ENCODE results near the gene PCDHGA8.
"Not testable (repeated sequence)": the region's sequence is repeated elsewhere in the genome, so short reads cannot be mapped to it uniquely, and the experiment has no call there.

Gene PCDHGA8

DNA sequence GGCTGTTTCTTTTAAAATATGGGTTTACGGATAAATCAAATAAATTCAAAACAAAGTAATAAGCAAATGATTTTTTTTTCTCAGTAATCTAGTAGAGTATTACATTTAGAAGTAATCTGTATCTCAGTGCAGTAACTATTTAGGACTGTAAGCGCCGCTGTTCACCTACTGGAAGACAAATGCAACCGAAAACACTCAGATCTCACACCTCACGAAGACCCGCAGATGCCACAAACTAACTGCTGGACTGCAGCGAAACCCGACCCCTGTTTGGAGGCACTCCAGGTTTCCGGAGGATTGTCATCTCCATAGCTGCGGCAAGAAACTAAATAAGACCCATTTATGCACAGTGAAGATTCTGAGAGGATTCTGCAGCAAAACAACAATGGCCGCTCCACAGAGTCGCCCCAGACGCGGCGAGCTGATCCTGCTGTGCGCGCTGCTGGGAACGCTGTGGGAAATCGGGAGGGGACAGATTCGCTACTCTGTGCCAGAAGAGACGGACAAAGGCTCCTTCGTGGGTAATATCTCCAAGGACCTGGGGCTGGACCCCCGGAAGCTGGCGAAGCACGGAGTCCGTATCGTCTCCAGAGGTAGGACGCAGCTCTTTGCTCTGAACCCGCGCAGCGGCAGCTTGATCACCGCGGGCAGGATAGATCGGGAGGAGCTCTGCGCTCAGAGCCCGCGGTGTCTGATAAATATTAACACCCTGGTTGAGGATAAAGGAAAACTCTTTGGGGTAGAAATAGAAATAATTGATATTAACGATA is at the start of gene PCDHGA8:
Gene PCDHGA8, plus strand, starts transcription at position 205 of the 770 bp plus-strand sequence. Its CDS starts 181 bp downstream, at position 386.
- no peak for DNase-seq (ENCODE audit: low read depth in 3 of 3)

DNA sequence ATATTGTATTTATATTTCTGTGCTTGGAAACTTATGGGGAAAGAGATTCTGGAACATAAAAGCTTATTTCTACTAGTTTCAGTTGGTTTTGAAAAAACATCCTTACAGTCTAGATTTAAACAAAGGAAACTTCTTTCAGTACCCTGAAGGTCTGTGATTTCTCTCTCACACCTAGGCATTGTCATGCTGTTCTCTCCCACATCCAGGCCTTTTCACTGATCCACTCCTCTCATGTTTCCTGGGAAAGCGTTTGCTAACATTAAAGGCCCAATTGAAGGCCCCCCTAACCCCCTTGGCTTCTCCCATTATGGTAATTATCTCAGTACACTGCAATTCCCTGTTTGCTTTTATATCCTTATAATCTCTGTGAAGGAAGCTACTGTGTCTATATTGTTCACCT is 49.7 kb upstream of the PCDHGA8 start:
- DNase-seq (ENCODE audit: low read depth in 3 of 3), result no peak

DNA sequence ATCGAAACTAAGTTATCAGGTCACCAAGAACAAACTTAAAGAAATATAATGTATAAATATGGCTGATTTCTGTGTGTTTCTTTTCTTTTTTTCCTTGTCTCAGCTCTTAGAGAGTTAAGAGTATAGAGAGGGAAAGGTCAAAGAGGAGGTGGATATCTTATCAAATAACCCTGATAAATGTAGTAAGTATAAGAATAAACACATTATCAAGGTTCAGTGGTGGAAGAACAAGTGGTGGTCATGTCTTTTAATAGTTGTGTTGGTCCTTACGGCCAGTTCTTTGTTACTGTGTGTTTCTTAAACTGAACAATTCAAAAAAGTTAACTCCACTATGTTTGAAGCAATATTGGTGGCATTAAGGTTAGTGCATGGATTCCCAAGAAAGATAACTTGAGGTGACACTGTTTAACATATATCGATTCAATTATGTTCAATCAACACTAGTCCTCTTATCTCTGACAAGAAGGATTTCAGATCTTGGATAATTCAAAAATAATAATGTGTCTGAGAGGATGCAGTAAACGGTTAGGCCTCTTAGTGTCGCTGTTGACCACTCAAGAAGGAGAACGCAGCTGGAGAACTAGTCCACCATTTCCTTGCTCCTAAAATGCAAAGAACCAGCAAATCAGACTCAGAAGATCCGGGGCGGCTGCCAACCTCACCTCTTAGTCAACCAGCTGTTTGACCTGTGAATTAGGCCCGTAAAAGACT is 49.0 kb upstream of the PCDHGA8 start, which contains the start of gene PCDHGA3:
Gene PCDHGA3, plus strand, starts transcription at position 588 of the 711 bp plus-strand sequence. CDS start 205 bp downstream, outside the sequence.
- no peak for DNase-seq (ENCODE audit: low read depth in 3 of 3)

DNA sequence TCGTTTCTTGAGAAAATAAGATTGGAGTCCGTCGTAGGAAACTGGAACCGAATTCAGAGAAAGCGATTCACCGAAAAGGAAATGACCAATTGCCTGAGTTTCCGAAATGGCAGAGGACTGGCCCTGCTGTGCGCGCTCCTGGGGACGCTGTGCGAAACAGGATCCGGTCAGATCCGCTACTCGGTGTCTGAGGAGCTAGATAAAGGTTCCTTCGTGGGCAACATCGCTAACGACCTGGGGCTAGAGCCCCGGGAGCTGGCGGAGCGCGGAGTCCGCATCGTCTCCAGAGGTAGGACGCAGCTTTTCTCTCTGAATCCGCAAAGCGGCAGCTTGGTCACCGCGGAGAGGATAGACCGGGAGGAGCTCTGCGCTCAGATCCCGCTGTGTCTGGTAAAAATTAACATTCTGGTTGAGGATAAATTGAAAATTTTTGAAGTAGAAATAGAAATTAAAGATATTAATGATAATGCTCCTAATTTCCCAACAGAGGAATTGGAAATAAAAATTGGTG is 48.4 kb upstream of the PCDHGA8 start:
- no peak for DNase-seq (ENCODE audit: low read depth in 3 of 3)

DNA sequence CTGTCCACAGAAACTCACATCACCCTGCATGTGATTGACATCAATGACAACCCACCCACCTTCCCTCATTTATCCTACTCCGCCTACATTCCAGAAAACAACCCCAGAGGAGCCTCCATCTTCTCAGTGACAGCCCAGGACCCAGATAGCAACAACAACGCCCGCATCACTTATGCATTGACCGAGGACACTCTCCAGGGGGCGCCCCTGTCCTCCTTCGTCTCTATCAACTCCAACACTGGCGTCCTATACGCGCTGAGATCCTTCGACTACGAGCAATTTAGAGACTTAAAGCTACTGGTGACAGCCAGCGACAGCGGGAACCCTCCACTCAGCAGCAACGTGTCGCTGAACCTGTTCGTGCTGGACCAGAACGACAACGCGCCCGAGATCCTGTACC is 47.1 kb upstream of the PCDHGA8 start:
- DNase-seq (ENCODE audit: low read depth in 3 of 3), result no peak

DNA sequence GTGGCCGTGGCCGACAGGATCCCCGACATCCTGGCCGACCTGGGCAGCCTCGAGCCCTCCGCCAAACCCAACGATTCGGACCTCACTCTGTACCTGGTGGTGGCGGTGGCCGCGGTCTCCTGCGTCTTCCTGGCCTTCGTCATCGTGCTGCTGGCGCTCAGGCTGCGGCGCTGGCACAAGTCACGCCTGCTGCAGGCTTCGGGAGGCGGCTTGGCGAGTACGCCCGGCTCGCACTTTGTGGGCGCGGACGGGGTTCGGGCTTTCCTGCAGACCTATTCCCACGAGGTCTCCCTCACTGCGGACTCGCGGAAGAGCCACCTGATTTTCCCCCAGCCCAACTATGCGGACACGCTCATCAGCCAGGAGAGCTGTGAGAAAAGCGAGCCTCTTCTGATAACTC is 46.4 kb upstream of the PCDHGA8 start:
- not testable (repeated sequence) for DNase-seq (ENCODE audit: low read depth in 3 of 3)

DNA sequence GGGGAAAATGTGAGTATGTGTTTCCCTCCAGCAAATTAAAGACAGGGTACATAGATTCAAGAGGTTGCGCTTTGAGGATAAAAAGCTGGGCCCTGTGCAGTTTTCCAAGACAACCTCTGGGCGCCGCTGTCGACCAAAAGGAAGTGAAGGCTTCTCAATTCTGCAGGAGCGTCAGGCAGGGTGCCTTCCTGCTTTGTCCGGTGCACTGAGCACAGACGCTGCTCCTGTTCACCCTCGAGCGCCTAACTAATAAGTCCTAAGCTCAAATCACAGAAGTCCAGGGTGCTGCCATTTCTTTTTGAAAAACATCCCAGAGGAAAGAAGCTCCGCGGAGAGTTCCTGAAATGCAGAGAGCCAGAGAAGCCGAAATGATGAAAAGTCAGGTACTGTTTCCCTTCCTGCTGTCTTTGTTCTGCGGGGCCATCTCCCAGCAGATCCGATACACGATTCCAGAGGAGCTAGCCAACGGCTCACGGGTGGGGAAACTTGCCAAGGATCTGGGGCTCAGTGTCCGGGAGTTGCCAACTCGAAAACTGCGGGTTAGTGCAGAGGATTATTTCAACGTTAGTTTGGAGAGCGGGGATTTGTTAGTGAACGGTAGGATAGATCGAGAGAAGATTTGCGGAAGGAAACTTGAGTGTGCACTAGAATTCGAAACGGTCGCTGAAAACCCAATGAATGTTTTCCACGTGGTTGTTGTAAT is 42.4 kb upstream of the PCDHGA8 start, which contains the start of gene PCDHGB1:
Gene PCDHGB1, plus strand, starts transcription at position 183 of the 703 bp plus-strand sequence. Its CDS starts 162 bp downstream, at position 345.
- DNase-seq (ENCODE audit: low read depth in 3 of 3), result no peak

DNA sequence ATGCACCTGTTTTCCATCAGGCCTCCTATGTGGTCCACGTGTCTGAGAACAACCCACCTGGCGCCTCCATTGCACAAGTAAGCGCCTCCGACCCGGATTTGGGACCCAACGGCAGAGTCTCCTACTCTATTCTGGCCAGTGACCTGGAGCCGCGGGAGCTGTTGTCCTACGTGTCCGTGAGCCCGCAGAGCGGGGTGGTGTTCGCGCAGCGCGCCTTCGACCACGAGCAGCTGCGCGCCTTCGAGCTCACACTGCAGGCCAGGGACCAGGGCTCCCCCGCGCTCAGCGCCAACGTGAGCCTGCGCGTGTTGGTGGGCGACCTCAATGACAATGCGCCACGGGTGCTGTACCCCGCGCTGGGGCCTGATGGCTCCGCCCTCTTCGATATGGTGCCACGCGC is 40.8 kb upstream of the PCDHGA8 start:
- DNase-seq (ENCODE audit: low read depth in 3 of 3), result no peak

DNA sequence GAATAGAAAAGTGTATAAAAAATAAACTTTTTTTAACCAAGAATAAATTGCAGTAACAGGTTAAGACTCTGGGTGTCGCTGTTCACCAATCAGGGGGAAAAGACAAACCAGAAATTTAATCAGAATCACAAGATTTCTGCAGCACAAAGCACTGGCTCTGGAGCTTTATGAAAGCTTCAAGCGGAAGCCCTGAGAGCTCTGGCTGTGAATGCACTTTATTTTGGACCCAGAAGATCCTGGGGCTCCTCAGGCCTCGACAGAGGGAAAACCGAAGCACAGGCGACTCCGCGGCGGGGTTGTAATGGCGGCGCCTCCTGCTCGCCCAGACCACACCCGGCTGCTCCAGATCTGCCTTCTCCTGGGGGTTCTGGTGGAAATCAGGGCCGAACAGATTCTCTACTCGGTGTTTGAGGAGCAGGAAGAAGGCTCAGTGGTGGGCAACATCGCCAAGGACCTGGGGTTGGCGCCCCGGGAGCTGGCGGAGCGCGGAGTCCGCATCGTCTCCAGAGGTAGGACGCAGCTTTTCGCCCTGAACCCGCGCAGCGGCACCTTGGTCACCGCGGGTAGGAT is 37.4 kb upstream of the PCDHGA8 start, which contains the start of gene PCDHGA4:
Gene PCDHGA4, plus strand, starts transcription at position 122 of the 570 bp plus-strand sequence. Its CDS starts 87 bp downstream, at position 209.
- no peak for DNase-seq (ENCODE audit: low read depth in 3 of 3)

DNA sequence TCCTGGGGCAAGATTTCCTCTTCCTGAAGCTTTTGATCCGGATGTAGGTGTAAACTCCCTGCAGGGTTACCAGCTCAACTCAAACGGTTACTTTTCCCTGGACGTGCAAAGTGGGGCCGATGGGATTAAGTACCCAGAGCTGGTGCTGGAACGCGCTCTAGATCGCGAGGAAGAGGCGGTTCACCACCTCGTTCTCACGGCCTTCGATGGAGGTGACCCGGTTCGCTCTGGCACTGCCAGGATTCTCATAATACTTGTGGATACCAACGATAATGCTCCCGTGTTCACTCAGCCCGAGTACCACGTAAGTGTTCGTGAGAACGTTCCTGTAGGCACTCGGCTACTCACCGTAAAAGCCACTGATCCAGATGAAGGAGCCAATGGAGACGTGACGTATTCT is 36.8 kb upstream of the PCDHGA8 start:
- no peak for DNase-seq (ENCODE audit: low read depth in 3 of 3)

DNA sequence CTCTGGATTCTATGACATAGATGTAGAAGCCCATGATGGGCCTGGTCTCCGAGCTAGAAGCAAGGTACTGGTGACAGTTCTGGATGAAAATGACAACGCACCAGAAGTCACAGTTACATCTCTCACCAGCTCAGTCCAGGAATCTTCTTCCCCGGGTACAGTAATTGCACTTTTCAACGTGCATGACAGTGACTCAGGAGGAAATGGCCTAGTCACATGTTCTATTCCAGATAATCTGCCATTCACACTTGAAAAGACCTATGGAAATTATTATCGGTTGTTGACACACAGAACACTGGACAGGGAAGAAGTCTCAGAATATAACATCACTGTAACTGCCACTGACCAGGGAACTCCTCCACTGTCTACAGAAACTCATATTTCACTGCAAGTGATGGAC is 36.3 kb upstream of the PCDHGA8 start:
- DNase-seq (ENCODE audit: low read depth in 3 of 3), result no peak

DNA sequence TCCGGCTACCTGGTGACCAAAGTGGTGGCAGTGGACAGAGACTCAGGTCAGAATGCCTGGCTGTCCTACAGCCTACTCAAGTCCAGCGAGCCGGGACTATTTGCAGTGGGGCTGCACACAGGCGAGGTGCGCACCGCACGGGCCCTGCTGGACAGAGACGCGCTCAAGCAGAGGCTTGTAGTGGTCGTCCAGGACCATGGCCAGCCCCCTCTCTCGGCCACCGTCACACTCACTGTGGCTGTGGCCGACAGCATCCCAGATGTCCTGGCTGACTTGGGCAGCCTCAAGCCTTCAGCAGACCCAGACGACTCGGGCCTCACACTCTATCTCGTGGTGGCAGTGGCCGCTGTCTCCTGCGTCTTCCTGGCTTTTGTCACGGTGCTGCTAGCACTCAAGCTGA is 35.5 kb upstream of the PCDHGA8 start:
- no peak for DNase-seq (ENCODE audit: low read depth in 3 of 3)

DNA sequence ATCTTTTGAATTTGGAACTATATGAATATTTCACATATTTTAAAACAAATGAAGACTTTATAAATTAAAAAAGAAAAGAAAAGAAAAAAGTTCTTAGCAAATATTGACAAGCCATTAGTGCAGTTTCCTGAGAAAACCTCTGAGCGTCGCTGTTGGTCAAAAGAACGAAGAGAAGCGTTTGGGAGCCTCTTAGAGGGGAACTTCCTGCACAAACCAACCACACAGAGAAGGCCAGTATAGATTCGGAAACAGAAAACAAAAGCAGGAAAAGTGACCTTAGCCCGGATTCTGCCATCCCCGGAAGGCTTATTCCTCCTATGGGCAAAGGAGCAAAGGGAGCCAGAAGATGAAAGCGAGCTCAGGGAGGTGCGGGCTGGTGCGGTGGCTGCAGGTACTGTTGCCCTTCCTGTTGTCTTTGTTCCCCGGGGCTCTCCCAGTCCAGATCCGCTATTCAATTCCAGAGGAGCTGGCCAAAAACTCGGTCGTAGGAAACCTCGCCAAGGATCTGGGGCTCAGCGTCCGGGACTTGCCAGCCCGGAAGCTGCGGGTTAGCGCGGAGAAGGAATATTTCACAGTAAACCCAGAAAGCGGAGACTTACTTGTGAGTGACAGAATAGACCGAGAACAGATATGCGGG is 32.5 kb upstream of the PCDHGA8 start, which contains the start of gene PCDHGB2:
Gene PCDHGB2, plus strand, starts transcription at position 205 of the 637 bp plus-strand sequence. Its CDS starts 142 bp downstream, at position 347.
- no peak for DNase-seq (ENCODE audit: low read depth in 3 of 3)

DNA sequence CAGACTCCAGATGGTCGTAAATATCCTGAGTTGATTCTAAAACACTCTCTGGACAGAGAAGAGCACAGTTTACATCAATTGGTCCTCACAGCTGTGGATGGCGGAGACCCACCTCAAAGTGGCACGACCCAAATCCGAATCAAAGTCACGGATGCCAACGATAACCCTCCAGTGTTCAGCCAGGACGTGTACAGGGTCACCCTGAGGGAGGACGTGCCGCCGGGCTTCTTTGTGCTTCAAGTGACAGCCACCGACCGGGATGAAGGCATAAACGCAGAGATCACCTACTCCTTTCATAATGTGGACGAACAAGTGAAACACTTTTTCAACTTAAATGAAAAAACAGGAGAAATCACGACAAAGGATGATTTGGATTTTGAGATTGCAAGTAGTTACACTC is 31.7 kb upstream of the PCDHGA8 start:
- no peak for DNase-seq (ENCODE audit: low read depth in 3 of 3)

DNA sequence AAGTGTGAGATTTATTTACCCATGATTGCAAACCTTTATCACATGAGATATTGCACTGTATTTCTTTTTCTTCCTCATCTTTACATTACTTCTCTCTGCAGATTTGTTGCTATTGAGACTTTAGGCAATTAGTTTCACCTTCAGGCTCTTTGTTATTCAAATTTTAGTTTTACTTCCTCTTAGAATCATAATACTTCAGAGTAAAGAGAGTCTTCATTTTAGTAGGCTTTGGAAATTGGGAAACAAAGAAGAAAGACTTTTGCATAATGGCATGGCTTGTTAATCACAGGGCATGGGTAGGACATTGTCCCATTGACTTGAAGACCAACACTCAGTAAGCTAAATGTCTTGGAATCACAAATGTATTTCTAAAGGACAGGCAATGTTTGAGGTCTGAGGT is 29.7 kb upstream of the PCDHGA8 start:
- DNase-seq (ENCODE audit: low read depth in 3 of 3), result no peak

DNA sequence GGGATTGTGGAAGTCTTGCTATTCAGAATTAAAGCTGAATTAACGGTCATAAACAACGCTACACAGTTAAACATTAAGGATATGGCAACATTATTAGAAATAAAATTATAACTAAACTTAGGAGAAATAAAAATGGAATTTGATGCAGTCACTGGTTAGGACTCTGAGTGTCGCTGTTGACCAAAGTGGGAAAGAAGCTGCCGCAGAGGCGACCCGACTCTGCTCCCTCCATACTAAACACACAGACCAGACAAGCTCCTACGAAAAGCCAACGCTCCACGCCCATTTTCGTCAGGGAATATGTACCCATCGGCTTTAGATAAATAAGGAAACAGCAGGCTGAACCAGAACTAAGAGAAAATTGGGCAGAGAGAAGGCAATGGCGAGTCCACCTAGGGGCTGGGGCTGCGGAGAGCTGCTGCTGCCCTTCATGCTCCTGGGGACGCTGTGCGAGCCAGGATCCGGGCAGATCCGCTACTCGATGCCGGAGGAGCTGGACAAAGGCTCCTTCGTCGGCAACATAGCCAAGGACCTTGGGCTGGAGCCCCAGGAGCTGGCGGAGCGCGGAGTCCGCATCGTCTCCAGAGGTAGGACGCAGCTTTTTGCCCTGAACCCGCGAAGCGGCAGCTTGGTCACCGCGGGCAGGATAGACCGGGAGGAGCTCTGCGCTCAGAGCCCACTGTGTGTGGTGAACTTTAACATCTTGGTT is 28.3 kb upstream of the PCDHGA8 start, which contains the start of gene PCDHGA5:
Gene PCDHGA5, plus strand, starts transcription at position 211 of the 709 bp plus-strand sequence. Its CDS starts 169 bp downstream, at position 380.
- no peak for DNase-seq (ENCODE audit: low read depth in 3 of 3)

DNA sequence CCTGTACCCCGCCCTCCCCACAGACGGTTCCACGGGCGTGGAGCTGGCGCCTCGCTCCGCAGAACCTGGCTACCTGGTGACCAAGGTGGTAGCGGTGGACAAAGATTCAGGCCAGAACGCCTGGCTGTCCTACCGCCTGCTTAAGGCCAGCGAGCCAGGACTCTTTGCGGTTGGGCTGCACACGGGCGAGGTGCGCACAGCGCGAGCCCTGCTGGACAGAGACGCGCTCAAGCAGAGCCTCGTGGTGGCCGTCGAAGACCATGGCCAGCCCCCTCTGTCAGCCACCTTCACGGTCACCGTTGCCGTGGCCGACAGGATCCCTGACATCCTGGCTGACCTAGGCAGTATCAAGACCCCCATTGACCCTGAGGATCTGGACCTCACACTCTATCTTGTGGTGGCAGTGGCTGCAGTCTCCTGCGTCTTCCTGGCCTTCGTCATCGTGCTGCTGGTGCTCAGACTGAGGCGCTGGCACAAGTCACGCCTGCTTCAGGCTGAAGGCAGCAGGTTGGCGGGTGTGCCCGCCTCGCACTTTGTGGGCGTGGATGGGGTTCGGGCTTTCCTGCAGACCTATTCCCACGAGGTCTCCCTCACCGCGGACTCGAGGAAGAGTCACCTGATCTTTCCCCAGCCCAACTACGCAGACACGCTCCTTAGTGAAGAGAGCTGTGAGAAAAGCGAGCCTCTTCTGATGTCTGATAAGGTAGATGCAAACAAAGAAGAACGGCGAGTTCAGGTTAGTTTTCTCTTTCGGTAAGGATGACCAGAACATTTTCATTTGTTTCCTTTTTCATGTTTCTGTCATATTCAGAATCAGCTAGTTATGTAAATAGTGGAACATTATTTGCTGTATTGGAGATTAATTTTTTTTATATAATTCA is 26.2 kb upstream of the PCDHGA8 start:
- no peak for DNase-seq (ENCODE audit: low read depth in 3 of 3)

DNA sequence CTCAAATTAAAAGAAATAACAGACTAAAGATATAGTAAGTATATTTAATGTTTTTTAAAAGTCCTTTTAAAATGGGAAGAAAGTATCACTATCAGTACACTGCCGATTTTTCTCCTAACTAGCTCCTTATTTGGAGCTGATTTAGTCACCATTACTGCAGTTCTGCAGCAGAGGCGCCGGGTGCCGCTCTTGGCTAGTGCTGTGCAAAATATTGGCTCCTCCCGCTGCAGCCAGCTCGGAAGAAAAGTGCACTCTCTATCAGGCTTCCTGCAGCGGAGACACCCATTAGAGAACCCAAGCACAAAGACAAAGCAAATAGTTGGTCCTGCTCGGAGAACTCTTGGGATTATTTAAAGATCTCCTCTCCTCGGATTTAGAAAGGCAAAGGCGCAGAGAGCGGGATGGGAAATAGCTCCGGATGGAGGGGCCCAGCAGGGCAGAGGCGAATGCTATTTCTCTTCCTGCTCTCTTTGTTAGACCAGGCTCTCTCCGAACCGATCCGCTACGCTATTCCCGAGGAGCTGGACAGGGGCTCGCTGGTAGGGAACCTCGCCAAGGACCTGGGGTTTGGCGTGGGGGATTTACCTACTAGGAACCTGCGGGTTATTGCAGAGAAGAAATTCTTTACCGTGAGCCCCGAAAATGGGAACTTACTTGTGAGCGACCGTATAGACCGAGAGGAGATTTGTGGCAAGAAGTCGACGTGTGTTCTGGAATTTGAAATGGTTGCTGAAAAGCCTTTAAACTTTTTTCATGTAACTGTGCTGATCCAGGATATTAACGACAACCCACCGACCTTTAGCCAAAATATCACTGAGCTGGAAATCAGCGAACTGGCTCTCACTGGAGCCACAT is 22.2 kb upstream of the PCDHGA8 start, which contains the start of gene PCDHGB3:
Gene PCDHGB3, plus strand, starts transcription at position 249 of the 855 bp plus-strand sequence. Its CDS starts 153 bp downstream, at position 402.
- no peak for DNase-seq (ENCODE audit: low read depth in 3 of 3)

All from stimulated activated CD4-positive, alpha-beta T cell treated with anti-CD3 and anti-CD28 coated beads, TNF-alpha, amount 100 ng/mL, for 4 hours (primary cell).